Mesothelial cell of epicardium (in vitro differentiated cells): ENCODE measurements around the gene RP9. TPM values are rescaled to one million over a fixed set of nuclear protein-coding genes. Genes with fewer than 3 reads are reported as not detected.

Source experiments
- DNase-seq, 2 experiments: peaks; one replicate each; pipeline ENCODE4 v3.0.0; 2021; ENCODE audit warnings: low spot score in 2 of 2; ENCODE audit not compliant: unreplicated experiment in 2 of 2
- H3K27ac Mint-ChIP-seq: 2 replicates; pipeline ENCODE4 v1.8.0; 2021; ENCODE audit warnings: mixed read lengths
- H3K27me3 Mint-ChIP-seq: 2 replicates; pipeline ENCODE4 v1.8.0; 2021; ENCODE audit warnings: low read depth, mixed read lengths
- H3K36me3 Mint-ChIP-seq: 2 replicates; pipeline ENCODE4 v1.8.0; 2021; ENCODE audit warnings: mixed read lengths
- H3K4me1 Mint-ChIP-seq: 2 replicates; pipeline ENCODE4 v1.8.0; 2021; ENCODE audit warnings: mixed read lengths
- H3K4me3 Mint-ChIP-seq: 2 replicates; pipeline ENCODE4 v1.8.0; 2021; ENCODE audit warnings: mild to moderate bottlenecking, moderate library complexity, mixed read lengths
- H3K9me3 Mint-ChIP-seq: 2 replicates; pipeline ENCODE4 v1.8.0; 2021; ENCODE audit warnings: mixed read lengths
- total RNA-seq: library from RNA; stranded (reverse); gene quantifications from 3 replicates; pipeline ENCODE4 v1.2.1, GENCODE V29; 2021
- TF ChIP-seq, protein P1 (sequence below): fragments of 200-600 bp; sonication (generic); IDR thresholded peaks from one replicate; pipeline ENCODE4 v1.5.0; 2021; ENCODE audit warnings: antibody characterized with exemption; ENCODE audit not compliant: unreplicated experiment

Gene RP9
- total RNA-seq, 1 donor from 2014 or later: 20.3 TPM

DNA sequence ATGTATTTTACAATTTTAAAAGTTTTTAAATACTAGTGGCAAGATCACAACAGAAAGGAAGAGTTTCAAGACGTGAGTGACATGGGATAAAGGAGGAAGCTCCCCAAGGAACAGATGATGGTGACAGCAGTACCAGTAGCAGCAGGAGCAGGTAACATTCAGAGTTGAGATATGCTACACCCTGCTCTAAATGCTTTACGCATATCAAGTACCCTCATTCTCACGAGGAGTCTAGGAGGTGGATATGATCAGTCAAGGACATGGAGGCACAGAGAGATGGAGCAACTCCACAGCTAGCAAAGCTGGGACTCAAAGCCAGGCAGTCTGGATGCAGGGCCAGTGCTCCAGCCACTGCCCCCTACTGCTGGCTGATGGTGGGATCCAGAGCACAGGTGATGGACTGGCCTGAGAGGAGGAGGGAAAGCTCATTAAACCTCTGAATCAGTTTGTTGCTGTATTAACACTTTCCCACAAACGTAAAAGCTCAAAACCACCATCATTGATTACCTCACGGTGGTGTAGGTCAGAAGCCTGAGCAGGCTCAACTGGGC is 17.5 kb downstream of the RP9 start:
- no peak overlapping the region for H3K4me3 Mint-ChIP-seq
- no peaks in the 10 kb centered on the region for H3K4me1 Mint-ChIP-seq
- no peak for DNase-seq
- H3K9me3 Mint-ChIP-seq: no peaks in the 10 kb centered on the region
- no peaks in the 10 kb centered on the region for H3K27me3 Mint-ChIP-seq
- peaks cover 26% of the 10 kb centered on the region for H3K36me3 Mint-ChIP-seq
- H3K27ac Mint-ChIP-seq: no peak overlapping the region
- TF ChIP-seq, protein P1, sequence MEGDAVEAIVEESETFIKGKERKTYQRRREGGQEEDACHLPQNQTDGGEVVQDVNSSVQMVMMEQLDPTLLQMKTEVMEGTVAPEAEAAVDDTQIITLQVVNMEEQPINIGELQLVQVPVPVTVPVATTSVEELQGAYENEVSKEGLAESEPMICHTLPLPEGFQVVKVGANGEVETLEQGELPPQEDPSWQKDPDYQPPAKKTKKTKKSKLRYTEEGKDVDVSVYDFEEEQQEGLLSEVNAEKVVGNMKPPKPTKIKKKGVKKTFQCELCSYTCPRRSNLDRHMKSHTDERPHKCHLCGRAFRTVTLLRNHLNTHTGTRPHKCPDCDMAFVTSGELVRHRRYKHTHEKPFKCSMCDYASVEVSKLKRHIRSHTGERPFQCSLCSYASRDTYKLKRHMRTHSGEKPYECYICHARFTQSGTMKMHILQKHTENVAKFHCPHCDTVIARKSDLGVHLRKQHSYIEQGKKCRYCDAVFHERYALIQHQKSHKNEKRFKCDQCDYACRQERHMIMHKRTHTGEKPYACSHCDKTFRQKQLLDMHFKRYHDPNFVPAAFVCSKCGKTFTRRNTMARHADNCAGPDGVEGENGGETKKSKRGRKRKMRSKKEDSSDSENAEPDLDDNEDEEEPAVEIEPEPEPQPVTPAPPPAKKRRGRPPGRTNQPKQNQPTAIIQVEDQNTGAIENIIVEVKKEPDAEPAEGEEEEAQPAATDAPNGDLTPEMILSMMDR: no peak

DNA sequence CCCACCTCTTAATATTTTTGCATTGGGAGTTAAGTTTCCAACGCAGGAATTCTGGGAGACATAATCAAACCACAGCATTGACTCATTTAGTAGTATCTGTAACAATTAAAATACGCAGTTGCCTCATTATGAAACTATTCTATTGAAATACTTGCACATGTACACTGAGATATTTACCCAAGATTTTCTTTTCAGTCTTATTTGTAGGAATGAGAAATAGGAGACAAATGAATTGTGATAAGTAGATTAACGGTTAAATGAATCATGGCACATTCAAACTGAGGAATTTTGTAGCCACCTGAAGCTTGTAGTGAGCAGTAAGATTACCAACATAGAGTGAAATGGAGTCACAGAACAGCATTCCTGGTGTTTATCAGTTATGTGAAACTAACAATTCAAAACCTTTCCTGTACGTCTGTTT is 18.1 kb downstream of the RP9 start:
- no peaks in the 10 kb centered on the region for H3K4me1 Mint-ChIP-seq
- no peak overlapping the region for H3K27ac Mint-ChIP-seq
- no peak for DNase-seq
- H3K9me3 Mint-ChIP-seq: peaks cover 1% of the 10 kb centered on the region
- TF ChIP-seq, protein P1: no peak
- H3K27me3 Mint-ChIP-seq: no peaks in the 10 kb centered on the region
- H3K4me3 Mint-ChIP-seq: no peak overlapping the region
- H3K36me3 Mint-ChIP-seq: peaks cover 20% of the 10 kb centered on the region

DNA sequence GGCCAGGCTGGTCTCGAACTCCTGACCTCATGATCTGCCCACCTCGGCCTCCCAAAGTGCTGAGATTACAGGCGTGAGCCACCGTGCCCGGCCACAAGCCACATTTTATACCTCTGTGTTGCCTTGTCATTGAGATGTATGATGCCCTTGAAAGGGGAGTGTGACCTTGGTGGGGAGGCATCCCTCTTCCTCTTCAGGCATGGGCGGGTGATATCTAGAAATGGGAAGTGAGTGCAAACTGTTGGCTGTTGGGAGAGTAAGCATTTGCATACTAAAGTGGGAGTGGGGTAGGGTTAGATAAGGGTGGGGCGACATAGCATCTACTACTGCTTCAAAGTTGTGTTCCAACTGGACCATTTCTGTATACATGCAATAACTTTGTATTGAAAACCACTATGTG is 20.1 kb downstream of the RP9 start:
- Mint-ChIP-seq H3K27me3 (no peaks in the 10 kb centered on the region), H3K9me3 (peaks cover 3% of the 10 kb centered on the region), H3K4me1 (no peaks in the 10 kb centered on the region), H3K36me3 (peaks cover 8% of the 10 kb centered on the region), H3K27ac (no peak overlapping the region), H3K4me3 (no peak overlapping the region)
- no peak for DNase-seq
- TF ChIP-seq, protein P1: no peak

DNA sequence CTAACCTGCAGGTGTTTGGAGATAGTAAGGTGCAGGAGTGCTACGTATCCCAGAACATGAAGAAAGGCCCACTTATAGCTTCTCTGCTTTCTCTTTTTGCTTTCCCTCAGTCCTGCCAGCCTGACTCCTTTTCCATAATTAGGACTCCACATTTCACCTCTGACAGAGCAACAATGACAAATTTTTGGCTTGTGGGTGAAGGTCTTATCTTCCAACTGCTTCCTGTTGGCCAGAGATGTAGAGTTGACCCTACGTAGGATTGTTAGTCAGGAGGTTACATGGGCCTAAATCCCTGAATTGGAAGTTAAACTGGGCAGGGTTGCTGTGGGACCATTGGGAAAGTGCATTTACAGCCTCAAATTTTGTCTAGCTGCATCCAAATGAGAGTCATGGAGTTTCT is 21.3 kb downstream of the RP9 start:
- H3K27me3 Mint-ChIP-seq: no peaks in the 10 kb centered on the region
- TF ChIP-seq, protein P1: no peak
- DNase-seq: no peak
- no peak overlapping the region for H3K4me3 Mint-ChIP-seq
- H3K4me1 Mint-ChIP-seq: no peaks in the 10 kb centered on the region
- H3K36me3 Mint-ChIP-seq: peaks cover 5% of the 10 kb centered on the region
- H3K27ac Mint-ChIP-seq: no peak overlapping the region
- peaks cover 3% of the 10 kb centered on the region for H3K9me3 Mint-ChIP-seq

DNA sequence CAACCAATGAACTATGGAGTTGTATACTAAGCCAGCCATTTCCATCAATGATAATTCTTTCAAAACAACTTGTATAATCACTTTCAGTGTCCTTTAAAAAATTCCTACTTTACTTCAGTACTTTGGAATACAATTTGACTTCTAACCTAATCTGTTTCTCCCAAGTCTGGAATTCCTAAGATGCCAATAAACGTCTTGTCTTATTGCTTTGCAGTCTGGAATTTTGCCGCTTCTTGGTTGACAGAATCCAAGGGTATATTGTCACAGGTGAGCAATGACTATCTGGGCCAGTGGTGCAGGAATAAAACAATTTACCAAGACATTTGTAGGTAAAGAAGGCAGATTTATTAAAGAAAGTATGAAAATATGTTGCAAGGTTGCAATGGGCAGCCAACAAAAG is 21.8 kb downstream of the RP9 start:
- Mint-ChIP-seq H3K4me1 (no peaks in the 10 kb centered on the region), H3K36me3 (no peaks in the 10 kb centered on the region)

More for the DNA sequence above, 21.8 kb downstream of the RP9 start:
- H3K27me3 Mint-ChIP-seq: no peaks in the 10 kb centered on the region
- no peak overlapping the region for H3K4me3 Mint-ChIP-seq
- DNase-seq: no peak
- TF ChIP-seq, protein P1: no peak
- H3K27ac Mint-ChIP-seq: no peak overlapping the region
- peaks cover 3% of the 10 kb centered on the region for H3K9me3 Mint-ChIP-seq
